ENCODE measurements around the gene ABCF3. TPM values are rescaled to one million over a fixed set of nuclear protein-coding genes. Genes with fewer than 3 reads are reported as not detected.

The ABCF3 gene
- total and polyA plus RNA-seq, 2 of the 13 experiments (the other 11 are each of a cell fraction or from before 2014, with no cell fraction given): 38.8 to 46.5 TPM

DNA sequence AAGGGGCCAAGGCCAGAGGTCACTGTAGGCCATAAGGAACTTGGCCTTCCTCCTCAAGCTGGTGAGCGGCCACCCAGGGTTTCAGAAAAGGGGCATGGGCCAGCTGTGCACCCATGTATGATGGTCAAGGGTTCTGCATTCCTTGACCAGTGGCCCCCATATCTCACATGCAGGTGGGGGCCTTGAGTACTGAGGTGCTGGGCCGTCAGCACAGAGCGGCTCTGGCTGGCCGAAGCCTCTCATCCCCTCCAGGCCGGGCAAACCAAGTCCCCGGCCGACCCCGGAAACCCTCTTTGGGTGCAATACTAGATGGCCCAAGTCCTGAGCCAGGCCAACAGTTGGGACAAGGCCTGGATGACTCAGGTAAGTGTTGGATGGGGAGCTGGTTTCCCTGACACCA, 53.2 kb downstream of the ABCF3 start (continued):
- no peak for TF ChIP-seq REPIN1 (CRISPR knock-in tag; IDR thresholded peaks at IDR 0.05; ENCODE audit: borderline replicate concordance, low read depth)

DNA sequence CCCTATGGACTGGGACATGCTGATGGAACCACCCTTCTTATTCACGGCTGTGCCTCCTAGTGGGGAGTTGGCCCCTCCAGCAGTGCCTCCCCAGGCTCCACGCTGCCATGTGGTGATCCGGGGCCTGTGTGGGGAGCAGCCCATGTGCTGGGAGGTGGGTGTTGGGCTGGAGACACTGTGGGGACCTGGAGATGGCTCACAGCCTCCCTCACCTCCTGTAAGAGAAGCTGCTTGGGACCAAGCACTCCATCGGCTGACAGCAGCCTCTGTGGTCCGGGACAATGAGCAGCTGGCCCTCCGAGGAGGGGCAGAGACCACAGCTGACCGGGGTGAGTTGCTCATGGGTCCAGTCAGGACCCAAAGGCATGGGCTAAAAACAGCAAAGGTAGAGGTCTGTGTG, 53.7 kb downstream of the ABCF3 start:
- CTCF ChIA-PET (ENCODE audit: low intra/inter-chr PET ratio, low total read pairs): no interaction called here
- H3K4me3 ChIP-seq (replicated peaks in 1 of 3; ENCODE audit: insufficient read depth in 1 of 3, low read depth in 2 of 3, low read length in 3 of 3): no peak overlapping the region
- peaks cover 10 to 17% of the 10 kb centered on the region in 2 experiments for H3K36me3 ChIP-seq (replicated peaks in 1 of 2; ENCODE audit: control insufficient read depth in 1 of 2, insufficient read depth in 2 of 2, low read length in 2 of 2)
- H3K79me2 ChIP-seq (ENCODE audit: insufficient read depth, low read length): no peaks in the 10 kb centered on the region
- no peaks in the 10 kb centered on the region for H3K9me3 ChIP-seq (ENCODE audit: low read length)
- ATAC-seq (no peak), DNase-seq (ENCODE audit: low spot score) (no peak), FAIRE-seq (no peak)
- H3K4me1 ChIP-seq (ENCODE audit: insufficient read depth, low read length): peaks cover 24% of the 10 kb centered on the region
- BruUV-seq (replicated peaks): no TSS peak
- no peak overlapping the region for H3K9ac ChIP-seq (ENCODE audit: insufficient read depth, low read depth, low read length)
- peaks cover 7 to 42% of the 10 kb centered on the region in 2 experiments; a peak in 4 of 5 replicates for H3K27me3 ChIP-seq (ENCODE audit: control insufficient read depth in 1 of 2, insufficient read depth in 2 of 2, low read length in 2 of 2)
- in situ Hi-C loops (cut with HindIII; ENCODE audit: extremely low pct_ligation_motif_present, low pct_unique_long_range_greater_than_20kb) (no loop called here), intact Hi-C loops (cut with micrococcal nuclease; ENCODE audit: unreplicated experiment) (loop anchor here (5.0 to 10.0 kb wide), 2 partner anchors 225 to 342 kb away; partner anchors contain the start of gene ABCC5)
- no peak overlapping the region for H3K4me2 ChIP-seq (ENCODE audit: low read depth, low read length)
- no peak overlapping the region for H2AFZ ChIP-seq (ENCODE audit: low read length)
- WGBS (ENCODE audit: low lambda C conversion rate): 50% methylated on average over 4 of the region's 7 CpGs
- POLR2A ChIA-PET: interaction anchor here (1.1 to 1.3 kb wide), 3 partner anchors 10 to 54 kb away, joined by 3 to 4 read pairs (median 3); partner anchors contain the start of genes ABCF3 and VWA5B2
- H3K27ac ChIP-seq (ENCODE audit: extremely low read length, insufficient read depth, low read length): no peak overlapping the region
- peaks cover 4% of the 10 kb centered on the region for H4K20me1 ChIP-seq (ENCODE audit: insufficient read depth, low read length)
- TF ChIP-seq HNRNPK (IDR thresholded peaks at IDR 0.05; ENCODE audit: low read depth, low read length, poor library complexity, severe bottlenecking) (no peak), ZNF234 (CRISPR knock-in tag; conservative IDR thresholded peaks at IDR 0.05) (no peak), SIX4 (CRISPR knock-in tag; IDR thresholded peaks at IDR 0.05) (no peak), SYNCRIP (IDR thresholded peaks at IDR 0.05; ENCODE audit: insufficient read depth, low read depth, low read length) (no peak), ZNF776 (CRISPR knock-in tag; IDR thresholded peaks at IDR 0.05) (no peak), ATRX (CRISPR knock-in tag; IDR thresholded peaks at IDR 0.05; ENCODE audit: borderline replicate concordance) (no peak), NBN (conservative IDR thresholded peaks at IDR 0.05) (no peak), HIVEP1 (CRISPR knock-in tag; IDR thresholded peaks at IDR 0.05) (no peak), POLR2AphosphoS5 (IDR thresholded peaks at IDR 0.05; ENCODE audit: low read depth, low read length) (no peak), SOX13 (IDR thresholded peaks at IDR 0.05) (no peak), SOX13 (CRISPR knock-in tag; conservative IDR thresholded peaks at IDR 0.05 in 1 of 2, IDR thresholded peaks at IDR 0.05 in 1 of 2) (no peak)
- TF ChIP-seq, protein P1, sequence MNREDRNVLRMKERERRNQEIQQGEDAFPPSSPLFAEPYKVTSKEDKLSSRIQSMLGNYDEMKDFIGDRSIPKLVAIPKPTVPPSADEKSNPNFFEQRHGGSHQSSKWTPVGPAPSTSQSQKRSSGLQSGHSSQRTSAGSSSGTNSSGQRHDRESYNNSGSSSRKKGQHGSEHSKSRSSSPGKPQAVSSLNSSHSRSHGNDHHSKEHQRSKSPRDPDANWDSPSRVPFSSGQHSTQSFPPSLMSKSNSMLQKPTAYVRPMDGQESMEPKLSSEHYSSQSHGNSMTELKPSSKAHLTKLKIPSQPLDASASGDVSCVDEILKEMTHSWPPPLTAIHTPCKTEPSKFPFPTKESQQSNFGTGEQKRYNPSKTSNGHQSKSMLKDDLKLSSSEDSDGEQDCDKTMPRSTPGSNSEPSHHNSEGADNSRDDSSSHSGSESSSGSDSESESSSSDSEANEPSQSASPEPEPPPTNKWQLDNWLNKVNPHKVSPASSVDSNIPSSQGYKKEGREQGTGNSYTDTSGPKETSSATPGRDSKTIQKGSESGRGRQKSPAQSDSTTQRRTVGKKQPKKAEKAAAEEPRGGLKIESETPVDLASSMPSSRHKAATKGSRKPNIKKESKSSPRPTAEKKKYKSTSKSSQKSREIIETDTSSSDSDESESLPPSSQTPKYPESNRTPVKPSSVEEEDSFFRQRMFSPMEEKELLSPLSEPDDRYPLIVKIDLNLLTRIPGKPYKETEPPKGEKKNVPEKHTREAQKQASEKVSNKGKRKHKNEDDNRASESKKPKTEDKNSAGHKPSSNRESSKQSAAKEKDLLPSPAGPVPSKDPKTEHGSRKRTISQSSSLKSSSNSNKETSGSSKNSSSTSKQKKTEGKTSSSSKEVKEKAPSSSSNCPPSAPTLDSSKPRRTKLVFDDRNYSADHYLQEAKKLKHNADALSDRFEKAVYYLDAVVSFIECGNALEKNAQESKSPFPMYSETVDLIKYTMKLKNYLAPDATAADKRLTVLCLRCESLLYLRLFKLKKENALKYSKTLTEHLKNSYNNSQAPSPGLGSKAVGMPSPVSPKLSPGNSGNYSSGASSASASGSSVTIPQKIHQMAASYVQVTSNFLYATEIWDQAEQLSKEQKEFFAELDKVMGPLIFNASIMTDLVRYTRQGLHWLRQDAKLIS (CRISPR knock-in tag; IDR thresholded peaks at IDR 0.05): no peak
- TF ChIP-seq, protein P2, sequence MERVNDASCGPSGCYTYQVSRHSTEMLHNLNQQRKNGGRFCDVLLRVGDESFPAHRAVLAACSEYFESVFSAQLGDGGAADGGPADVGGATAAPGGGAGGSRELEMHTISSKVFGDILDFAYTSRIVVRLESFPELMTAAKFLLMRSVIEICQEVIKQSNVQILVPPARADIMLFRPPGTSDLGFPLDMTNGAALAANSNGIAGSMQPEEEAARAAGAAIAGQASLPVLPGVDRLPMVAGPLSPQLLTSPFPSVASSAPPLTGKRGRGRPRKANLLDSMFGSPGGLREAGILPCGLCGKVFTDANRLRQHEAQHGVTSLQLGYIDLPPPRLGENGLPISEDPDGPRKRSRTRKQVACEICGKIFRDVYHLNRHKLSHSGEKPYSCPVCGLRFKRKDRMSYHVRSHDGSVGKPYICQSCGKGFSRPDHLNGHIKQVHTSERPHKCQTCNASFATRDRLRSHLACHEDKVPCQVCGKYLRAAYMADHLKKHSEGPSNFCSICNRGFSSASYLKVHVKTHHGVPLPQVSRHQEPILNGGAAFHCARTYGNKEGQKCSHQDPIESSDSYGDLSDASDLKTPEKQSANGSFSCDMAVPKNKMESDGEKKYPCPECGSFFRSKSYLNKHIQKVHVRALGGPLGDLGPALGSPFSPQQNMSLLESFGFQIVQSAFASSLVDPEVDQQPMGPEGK (CRISPR knock-in tag; IDR thresholded peaks at IDR 0.05): no peak

Data from HepG2 (cell line).